SK-N-SH treated with all-trans-retinoic acid at 6 μM for 48 hours (cell line): Measurements from ENCODE around the gene PPFIA3.

Experiments used
- ATAC-seq: fragments of 200-7000 bp; cut with Tn5 transposase; 3 replicates; pipeline ENCODE4 v1.9.1; 2020; ENCODE audit warnings: mild to moderate bottlenecking, moderate library complexity
- ARNTL ChIP-seq: fragments of 450-650 bp; formaldehyde crosslinking; IDR thresholded peaks from 2 replicates; pipeline ENCODE4 v1.5.0; 2020; ENCODE audit warnings: low read depth, mild to moderate bottlenecking, moderate library complexity, borderline replicate concordance
- BACH2 ChIP-seq: fragments of 250-450 bp; sonication (Bioruptor Pico); IDR thresholded peaks from 2 replicates; pipeline ENCODE4 v1.9.0; 2021; ENCODE audit warnings: mild to moderate bottlenecking, borderline replicate concordance
- CSDC2 ChIP-seq: fragments of 250-450 bp; sonication (Bioruptor Pico); IDR thresholded peaks from 2 replicates; pipeline ENCODE4 v1.5.0; 2020; ENCODE audit warnings: mild to moderate bottlenecking, moderate library complexity
- GLIS3 ChIP-seq: fragments of 250-450 bp; sonication (Bioruptor Pico); IDR thresholded peaks from 2 replicates; pipeline ENCODE4 v1.5.0; 2020; ENCODE audit warnings: mild to moderate bottlenecking, moderate library complexity
- ISL1 ChIP-seq: fragments of 250-450 bp; sonication (Bioruptor Pico); IDR thresholded peaks from 2 replicates; pipeline ENCODE4 v2.1.2; 2022; ENCODE audit warnings: mild to moderate bottlenecking, moderate library complexity
- OSR1 ChIP-seq: fragments of 250-450 bp; sonication (Bioruptor Pico); IDR thresholded peaks from 2 replicates; pipeline ENCODE4 v1.8.0; 2022; ENCODE audit warnings: moderate library complexity, mild to moderate bottlenecking, inconsistent platforms
- PPARA ChIP-seq: fragments of 250-450 bp; sonication (Bioruptor Pico); IDR thresholded peaks from 2 replicates; pipeline ENCODE4 v1.5.0; 2020; ENCODE audit warnings: mild to moderate bottlenecking, borderline replicate concordance
- RARB ChIP-seq: fragments of 250-450 bp; sonication (Bioruptor Pico); IDR thresholded peaks from 2 replicates; pipeline ENCODE4 v1.8.0; 2021; ENCODE audit warnings: mild to moderate bottlenecking, moderate library complexity
- TCF4 ChIP-seq: fragments of 250-450 bp; sonication (Bioruptor Pico); IDR thresholded peaks from 2 replicates; pipeline ENCODE4 v1.8.0; 2021; ENCODE audit warnings: mild to moderate bottlenecking, moderate library complexity, borderline replicate concordance
- TOX ChIP-seq: fragments of 250-450 bp; sonication (Bioruptor Pico); IDR thresholded peaks from 2 replicates; pipeline ENCODE4 v1.8.0; 2021; ENCODE audit warnings: mild to moderate bottlenecking, moderate library complexity, borderline replicate concordance
- TSHZ2 ChIP-seq: fragments of 250-450 bp; sonication (Bioruptor Pico); IDR thresholded peaks from 2 replicates; pipeline ENCODE4 v1.5.0; 2020; ENCODE audit warnings: mild to moderate bottlenecking, moderate library complexity
- ZC3H10 ChIP-seq: fragments of 250-450 bp; sonication (Bioruptor Pico); IDR thresholded peaks from 2 replicates; pipeline ENCODE4 v1.5.1; 2021; ENCODE audit warnings: mild to moderate bottlenecking, moderate library complexity
- ZFP3 ChIP-seq: fragments of 250-450 bp; sonication (Bioruptor Pico); IDR thresholded peaks from 2 replicates; pipeline ENCODE4 v1.5.0; 2020; ENCODE audit warnings: mild to moderate bottlenecking, moderate library complexity
- ZFP30 ChIP-seq: fragments of 450-650 bp; formaldehyde crosslinking; IDR thresholded peaks from 2 replicates; pipeline ENCODE4 v1.5.0; 2022; ENCODE audit warnings: mild to moderate bottlenecking, moderate library complexity
- ZNF565 ChIP-seq: fragments of 450-650 bp; formaldehyde crosslinking; conservative IDR thresholded peaks from 2 replicates; pipeline ENCODE4 v1.5.0; 2020; ENCODE audit warnings: low read depth, mild to moderate bottlenecking, moderate library complexity
- ZNF70 ChIP-seq: fragments of 450-650 bp; formaldehyde crosslinking; IDR thresholded peaks from 2 replicates; pipeline ENCODE4 v1.5.0; 2020; ENCODE audit warnings: mild to moderate bottlenecking, moderate library complexity
- ZNF8 ChIP-seq: fragments of 450-650 bp; formaldehyde crosslinking; IDR thresholded peaks from 2 replicates; pipeline ENCODE4 v1.5.0; 2020; ENCODE audit warnings: mild to moderate bottlenecking, moderate library complexity
- TF ChIP-seq, protein P1 (sequence below): fragments of 250-450 bp; sonication (Bioruptor Pico); IDR thresholded peaks from 2 replicates; pipeline ENCODE4 v1.8.0; 2020; ENCODE audit warnings: mild to moderate bottlenecking, moderate library complexity, borderline replicate concordance
- TF ChIP-seq, protein P2 (sequence below): fragments of 250-450 bp; sonication (Bioruptor Pico); IDR thresholded peaks from 2 replicates; pipeline ENCODE4 v1.5.1; 2021; ENCODE audit warnings: mild to moderate bottlenecking, moderate library complexity
- TF ChIP-seq, protein P3 (sequence below): fragments of 250-450 bp; sonication (Bioruptor Pico); IDR thresholded peaks from 2 replicates; pipeline ENCODE4 v1.8.0; 2021; ENCODE audit warnings: low read depth, mild to moderate bottlenecking, moderate library complexity, borderline replicate concordance

Gene PPFIA3

DNA sequence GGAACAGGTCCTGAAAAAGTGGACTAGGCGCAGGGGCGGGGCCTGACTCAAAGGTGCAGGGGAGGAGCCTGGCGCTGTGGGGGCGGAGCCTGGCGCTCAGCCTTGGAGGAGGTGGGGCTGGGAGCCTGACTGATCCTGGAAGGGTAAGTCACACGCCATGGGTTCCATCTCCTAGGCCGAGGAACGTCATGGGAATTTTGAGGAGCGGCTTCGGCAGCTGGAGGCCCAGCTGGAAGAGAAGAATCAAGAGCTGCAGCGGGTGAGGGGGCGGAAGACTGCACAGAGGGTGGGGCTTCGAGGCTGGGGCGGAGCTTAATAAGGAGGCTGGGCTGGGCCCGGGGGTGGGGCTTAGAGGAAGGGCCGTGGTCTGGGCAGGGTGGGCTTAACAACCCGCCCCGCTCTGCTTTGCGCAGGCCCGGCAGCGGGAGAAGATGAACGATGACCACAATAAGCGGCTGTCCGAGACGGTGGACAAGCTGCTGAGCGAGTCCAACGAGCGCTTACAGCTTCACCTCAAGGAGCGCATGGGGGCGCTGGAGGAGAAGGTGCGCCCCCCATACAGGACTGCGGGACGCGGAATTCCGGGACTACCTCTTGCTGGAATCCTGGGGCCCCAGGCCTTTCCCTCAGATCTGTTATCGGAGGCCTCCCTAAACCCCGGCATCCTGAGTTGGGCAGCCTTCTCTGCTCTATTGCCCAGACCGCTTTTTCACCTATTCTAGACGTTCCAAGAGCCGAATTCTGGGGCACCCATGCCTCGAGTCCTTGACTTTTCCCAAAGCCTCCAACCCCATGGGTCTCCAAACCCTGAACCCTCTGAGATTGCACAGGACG lies 14.5 kb downstream of the PPFIA3 start:
- no peak for TF ChIP-seq TOX (CRISPR knock-in tag)
- TF ChIP-seq, protein P1, sequence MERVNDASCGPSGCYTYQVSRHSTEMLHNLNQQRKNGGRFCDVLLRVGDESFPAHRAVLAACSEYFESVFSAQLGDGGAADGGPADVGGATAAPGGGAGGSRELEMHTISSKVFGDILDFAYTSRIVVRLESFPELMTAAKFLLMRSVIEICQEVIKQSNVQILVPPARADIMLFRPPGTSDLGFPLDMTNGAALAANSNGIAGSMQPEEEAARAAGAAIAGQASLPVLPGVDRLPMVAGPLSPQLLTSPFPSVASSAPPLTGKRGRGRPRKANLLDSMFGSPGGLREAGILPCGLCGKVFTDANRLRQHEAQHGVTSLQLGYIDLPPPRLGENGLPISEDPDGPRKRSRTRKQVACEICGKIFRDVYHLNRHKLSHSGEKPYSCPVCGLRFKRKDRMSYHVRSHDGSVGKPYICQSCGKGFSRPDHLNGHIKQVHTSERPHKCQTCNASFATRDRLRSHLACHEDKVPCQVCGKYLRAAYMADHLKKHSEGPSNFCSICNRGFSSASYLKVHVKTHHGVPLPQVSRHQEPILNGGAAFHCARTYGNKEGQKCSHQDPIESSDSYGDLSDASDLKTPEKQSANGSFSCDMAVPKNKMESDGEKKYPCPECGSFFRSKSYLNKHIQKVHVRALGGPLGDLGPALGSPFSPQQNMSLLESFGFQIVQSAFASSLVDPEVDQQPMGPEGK (CRISPR knock-in tag), result no peak
- no peak for TF ChIP-seq ZNF565 (CRISPR knock-in tag)
- TF ChIP-seq RARB (CRISPR knock-in tag), result no peak
- TF ChIP-seq CSDC2 (CRISPR knock-in tag), result no peak
- no peak for TF ChIP-seq OSR1
- no peak for TF ChIP-seq ZFP30
- TF ChIP-seq ZFP3 (CRISPR knock-in tag), result no peak
- TF ChIP-seq, protein P2, sequence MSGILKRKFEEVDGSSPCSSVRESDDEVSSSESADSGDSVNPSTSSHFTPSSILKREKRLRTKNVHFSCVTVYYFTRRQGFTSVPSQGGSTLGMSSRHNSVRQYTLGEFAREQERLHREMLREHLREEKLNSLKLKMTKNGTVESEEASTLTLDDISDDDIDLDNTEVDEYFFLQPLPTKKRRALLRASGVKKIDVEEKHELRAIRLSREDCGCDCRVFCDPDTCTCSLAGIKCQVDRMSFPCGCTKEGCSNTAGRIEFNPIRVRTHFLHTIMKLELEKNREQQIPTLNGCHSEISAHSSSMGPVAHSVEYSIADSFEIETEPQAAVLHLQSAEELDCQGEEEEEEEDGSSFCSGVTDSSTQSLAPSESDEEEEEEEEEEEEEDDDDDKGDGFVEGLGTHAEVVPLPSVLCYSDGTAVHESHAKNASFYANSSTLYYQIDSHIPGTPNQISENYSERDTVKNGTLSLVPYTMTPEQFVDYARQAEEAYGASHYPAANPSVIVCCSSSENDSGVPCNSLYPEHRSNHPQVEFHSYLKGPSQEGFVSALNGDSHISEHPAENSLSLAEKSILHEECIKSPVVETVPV (CRISPR knock-in tag), result no peak
- TF ChIP-seq ARNTL (CRISPR knock-in tag), result no peak
- TF ChIP-seq ZC3H10, result no peak
- TF ChIP-seq TSHZ2 (CRISPR knock-in tag), result no peak
- ATAC-seq, result no peak

DNA sequence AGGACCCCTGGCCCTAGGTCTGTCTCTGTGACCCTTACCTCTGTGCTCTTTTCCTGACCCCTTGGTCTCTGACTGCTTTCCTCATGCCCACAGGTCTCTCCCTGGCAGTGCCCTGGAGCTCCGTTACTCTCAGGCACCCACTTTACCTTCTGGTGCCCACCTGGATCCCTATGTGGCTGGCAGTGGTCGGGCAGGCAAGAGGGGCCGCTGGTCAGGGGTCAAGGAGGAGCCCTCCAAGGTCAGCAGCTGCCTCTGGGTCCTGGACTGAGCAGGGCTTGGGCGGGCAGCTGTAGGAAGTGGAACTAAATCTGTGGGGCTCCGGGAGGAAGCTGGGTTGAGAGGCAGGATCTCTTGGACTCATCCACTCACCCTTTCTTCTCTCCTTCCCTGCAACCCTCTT lies 16.3 kb downstream of the PPFIA3 start:
- ATAC-seq, result no peak
- TF ChIP-seq, protein P2 (CRISPR knock-in tag), result no peak
- TF ChIP-seq TOX (CRISPR knock-in tag), result no peak
- no peak for TF ChIP-seq ZNF565 (CRISPR knock-in tag)
- TF ChIP-seq TSHZ2 (CRISPR knock-in tag), result no peak
- TF ChIP-seq CSDC2 (CRISPR knock-in tag), result no peak
- TF ChIP-seq GLIS3 (CRISPR knock-in tag), result no peak
- no peak for TF ChIP-seq ZC3H10
- TF ChIP-seq, protein P1 (CRISPR knock-in tag), result no peak
- TF ChIP-seq ISL1, result no peak

DNA sequence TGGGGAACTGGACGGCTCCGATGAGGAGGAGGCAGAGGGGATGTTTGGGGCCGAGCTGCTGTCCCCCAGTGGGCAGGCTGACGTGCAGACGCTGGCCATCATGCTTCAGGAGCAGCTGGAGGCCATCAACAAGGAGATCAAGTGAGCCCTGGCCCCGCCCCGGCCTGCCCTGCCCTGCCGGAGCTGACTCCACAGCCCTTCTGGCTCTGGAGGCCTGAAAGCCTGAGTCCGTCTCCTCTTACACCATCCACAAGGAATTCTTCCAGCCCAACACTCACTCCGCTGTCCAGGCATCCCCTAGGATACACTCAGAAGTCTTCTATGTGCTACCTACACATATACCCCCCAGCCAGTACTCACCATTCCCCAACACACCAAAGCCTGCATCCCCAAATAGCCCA lies 17.4 kb downstream of the PPFIA3 start:
- no peak for ATAC-seq
- TF ChIP-seq GLIS3 (CRISPR knock-in tag) (no peak), CSDC2 (CRISPR knock-in tag) (no peak), TCF4 (CRISPR knock-in tag) (no peak), ZNF70 (no peak), OSR1 (no peak), BACH2 (CRISPR knock-in tag) (no peak), PPARA (CRISPR knock-in tag) (no peak), ZNF8 (CRISPR knock-in tag) (no peak)
- TF ChIP-seq, protein P3, sequence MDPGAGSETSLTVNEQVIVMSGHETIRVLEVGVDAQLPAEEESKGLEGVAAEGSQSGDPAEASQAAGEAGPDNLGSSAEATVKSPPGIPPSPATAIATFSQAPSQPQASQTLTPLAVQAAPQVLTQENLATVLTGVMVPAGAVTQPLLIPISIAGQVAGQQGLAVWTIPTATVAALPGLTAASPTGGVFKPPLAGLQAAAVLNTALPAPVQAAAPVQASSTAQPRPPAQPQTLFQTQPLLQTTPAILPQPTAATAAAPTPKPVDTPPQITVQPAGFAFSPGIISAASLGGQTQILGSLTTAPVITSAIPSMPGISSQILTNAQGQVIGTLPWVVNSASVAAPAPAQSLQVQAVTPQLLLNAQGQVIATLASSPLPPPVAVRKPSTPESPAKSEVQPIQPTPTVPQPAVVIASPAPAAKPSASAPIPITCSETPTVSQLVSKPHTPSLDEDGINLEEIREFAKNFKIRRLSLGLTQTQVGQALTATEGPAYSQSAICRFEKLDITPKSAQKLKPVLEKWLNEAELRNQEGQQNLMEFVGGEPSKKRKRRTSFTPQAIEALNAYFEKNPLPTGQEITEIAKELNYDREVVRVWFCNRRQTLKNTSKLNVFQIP (CRISPR knock-in tag), result no peak
- TF ChIP-seq, protein P1 (CRISPR knock-in tag), result no peak
